HG03064 (cell line): ENCODE results near the gene ELAVL1.
"Not testable (repeated sequence)": the region's sequence is repeated elsewhere in the genome, so short reads cannot be mapped to it uniquely, and the experiment has no call there.

Experiments used
- ATAC-seq: cut with Tn5 transposase; IDR thresholded peaks from one replicate; pipeline ENCODE4 v1.9.1; 2021; ENCODE audit warnings: low read depth; ENCODE audit not compliant: unreplicated experiment

The ELAVL1 gene

GRCh38 chr19:7943444-7944176, 61.8 kb downstream of the ELAVL1 start, which contains the start of gene TIMM44:
Gene TIMM44 (minus strand): TSS chr19:7943666. CDS start chr19:7943651, 15 bp downstream.
- peak; percentile 93 for ATAC-seq

GRCh38 chr19:7942981-7943443, 62.4 kb downstream of the ELAVL1 start:
- ATAC-seq = no peak

GRCh38 chr19:7941895-7942596, 63.4 kb downstream of the ELAVL1 start:
- no peak for ATAC-seq

- ATAC-seq = no peak
Measured at GRCh38 chr19:7940841-7941240, 64.6 kb downstream of the ELAVL1 start.

DNA sequence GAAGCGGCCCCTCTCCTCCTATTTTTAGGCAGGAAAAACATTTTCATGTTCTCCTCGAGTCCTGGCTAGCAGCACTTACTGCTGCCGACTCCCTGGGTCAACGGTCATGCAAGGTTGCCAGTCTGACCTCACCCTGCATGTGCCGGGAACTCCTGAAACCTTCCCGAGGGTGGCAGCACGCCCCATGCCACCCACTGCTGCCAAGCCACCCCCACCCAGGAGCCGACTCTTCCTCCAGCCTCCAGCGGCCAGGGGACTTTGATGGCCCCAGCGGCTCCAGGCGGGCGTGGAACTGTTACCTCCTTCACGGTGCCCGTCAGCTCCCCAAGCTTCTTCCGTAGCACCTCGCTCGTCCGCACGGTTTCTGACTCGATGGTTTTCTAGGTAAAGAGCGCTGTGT, 70.7 kb downstream of the ELAVL1 start:
- ATAC-seq = no peak

- ATAC-seq = no peak
Measured at GRCh38 chr19:7933828-7934725, 71.4 kb downstream of the ELAVL1 start.

DNA sequence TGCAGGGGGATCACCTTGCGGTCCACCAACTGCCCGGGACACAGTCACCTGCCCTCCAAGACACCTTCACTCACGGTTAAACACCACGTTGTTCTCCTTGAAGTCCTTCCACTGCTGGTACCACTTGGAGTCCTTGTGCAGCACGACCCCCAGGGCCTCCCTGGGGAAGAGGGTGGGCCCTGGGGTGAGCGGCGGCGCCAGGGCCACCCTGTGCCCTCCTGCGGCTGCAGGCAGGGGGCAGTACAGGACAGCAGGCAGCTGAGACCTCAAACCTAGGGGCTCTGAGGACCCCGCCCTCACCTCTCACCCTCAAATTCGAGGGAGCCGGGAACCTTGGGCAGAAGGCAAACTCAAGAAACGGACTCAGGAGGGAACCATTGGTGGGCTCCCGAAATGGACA, 72.0 kb downstream of the ELAVL1 start:
- ATAC-seq = no peak

DNA sequence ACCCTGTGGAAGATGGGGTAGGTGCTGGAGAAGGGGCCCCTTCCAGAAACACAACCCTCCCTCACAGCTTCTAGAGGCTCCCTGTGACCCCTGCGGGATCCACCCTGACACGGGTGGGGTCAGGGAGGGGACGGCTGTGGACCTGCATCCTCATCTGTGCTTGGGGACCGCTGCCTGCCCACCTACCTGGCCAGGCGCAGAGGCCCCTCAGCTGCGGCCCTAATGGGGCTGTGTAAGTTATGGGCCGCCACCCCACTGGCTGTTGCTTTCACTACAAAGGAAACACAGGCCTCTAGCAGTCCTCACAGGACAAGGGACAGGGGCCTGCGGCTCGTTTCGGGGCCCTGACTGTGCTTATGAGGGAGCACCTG, 72.5 kb downstream of the ELAVL1 start:
- ATAC-seq = no peak

DNA sequence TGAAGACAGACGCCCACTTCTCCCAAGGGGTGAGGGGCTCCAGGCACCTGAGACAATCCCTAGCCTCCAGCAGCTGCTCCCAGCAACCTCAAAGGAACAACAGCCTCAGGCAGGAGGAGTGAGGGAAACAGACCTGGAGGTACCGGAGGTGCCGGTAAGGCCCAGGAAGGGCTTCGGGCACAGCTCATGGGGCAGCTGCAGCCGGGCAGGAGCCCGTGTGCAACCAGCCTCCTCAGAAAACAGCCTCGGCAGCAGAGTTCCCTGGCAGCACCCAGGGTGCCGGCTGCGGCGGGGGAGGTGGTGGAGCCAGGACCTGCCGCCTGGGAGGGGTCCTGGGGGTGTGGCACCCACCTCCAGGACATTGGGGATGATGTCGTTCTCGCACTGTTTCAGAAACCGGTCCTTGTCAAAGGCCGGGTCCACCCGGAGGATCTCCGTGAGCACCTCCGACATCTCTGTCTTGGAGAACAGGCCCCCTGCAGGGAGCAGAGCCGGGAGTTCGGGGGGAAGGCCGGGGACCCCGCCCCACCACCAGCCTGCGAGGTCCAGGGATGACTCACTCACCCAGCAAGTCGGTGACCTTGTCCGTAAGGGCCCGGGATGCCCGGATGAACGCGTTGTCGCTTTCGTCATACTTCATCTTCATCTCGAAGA, 73.0 kb downstream of the ELAVL1 start:
- ATAC-seq = no peak

DNA sequence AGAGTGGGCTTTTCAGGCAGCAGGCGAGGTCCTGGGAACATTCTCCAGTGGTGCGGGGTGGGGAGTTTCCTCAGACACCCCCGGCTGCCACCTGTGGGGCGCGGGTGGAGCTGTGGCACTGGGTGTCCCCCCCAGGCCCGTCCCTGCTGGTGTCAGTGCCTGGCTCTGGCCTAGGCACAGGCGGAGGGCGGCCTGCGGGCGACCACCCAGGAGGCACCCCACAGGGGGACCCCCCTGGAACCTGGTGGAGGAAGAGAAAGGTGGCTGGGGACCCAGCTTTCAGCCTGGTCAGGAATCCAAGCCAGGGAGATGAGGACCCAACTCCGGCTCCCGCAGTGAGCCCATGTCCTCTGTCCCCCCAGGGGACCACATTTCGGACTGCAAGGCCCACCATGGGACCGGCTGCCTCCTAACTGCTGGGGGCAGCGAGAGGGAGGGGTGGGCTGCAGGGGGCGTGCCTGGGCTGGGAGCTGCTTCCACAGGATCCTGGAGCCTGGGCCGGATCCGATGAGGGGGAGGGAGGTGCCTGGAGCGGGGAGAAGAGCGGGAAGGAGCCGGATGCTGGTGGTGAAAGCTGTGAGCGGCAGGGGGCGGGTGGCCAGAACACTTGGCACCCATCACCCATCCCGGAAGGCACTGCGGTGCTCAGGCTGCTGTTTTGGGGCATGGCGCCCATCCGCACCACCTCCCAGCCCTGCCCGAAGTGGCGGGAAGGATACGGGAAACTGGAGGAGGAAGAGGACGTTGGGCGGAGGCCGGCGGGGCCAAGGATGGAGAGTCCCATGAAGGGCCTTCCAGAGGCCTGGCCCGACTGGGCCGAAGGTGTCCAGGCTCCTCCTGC, 74.0 kb downstream of the ELAVL1 start:
- ATAC-seq = no peak

- ATAC-seq = no peak
Measured at GRCh38 chr19:7930765-7931164, 74.7 kb downstream of the ELAVL1 start.

GRCh38 chr19:7930030-7930429, 75.4 kb downstream of the ELAVL1 start:
- not testable (repeated sequence) for ATAC-seq

GRCh38 chr19:7928741-7929701, 76.4 kb downstream of the ELAVL1 start:
- no peak for ATAC-seq

DNA sequence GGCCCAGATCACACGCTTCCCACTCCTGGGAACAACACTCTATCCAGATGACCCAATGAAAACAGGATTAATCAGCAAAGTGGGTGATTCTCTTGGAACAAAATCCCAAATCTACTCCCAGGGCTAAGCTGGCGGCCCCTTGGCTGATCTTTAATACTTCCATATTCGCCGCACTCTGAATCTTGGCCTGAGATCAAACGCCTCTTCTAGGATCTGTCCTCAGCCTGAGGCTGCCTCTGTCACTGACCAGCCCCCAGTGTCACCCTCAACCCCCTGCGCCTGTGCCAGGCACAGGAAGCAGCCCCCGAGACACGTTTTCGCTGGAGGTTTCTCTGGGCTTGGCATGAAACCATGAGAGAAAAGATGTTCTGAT, 77.1 kb downstream of the ELAVL1 start:
- ATAC-seq = no peak

DNA sequence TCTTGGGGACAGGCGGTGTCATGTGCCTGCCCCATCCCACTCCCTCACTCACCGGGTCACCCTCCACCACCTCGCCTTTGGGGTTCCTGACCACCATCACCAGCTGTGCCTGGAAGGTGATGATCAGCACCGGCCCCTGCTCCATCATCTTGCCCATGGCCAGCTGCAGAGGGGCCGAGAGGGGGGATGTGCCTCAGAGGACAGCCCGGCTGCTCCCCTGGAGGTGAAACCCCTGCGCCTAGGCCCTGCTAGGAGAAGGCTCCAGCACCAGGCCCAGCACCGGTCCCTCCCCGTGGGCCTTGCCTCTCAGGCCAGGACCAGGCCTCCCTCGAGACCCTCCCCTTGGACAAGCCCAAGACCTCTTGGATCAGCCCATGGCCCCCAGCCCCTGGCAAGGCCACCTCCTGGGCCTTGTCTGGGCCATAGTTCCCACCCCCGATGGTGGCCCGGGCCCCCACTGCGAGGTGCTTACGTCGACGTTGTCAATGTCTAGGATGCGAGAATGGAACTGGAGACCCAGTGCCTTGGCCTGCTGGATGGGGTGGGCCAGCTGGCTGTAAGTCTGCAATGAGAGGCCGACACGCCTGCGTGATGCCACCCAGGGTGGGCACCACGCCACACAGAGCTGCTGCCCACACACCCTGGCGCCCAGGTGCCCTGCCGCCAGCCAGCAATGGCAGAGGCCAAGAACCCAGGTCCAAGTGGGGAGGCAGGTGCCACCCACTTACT, 77.7 kb downstream of the ELAVL1 start:
- ATAC-seq = no peak

DNA sequence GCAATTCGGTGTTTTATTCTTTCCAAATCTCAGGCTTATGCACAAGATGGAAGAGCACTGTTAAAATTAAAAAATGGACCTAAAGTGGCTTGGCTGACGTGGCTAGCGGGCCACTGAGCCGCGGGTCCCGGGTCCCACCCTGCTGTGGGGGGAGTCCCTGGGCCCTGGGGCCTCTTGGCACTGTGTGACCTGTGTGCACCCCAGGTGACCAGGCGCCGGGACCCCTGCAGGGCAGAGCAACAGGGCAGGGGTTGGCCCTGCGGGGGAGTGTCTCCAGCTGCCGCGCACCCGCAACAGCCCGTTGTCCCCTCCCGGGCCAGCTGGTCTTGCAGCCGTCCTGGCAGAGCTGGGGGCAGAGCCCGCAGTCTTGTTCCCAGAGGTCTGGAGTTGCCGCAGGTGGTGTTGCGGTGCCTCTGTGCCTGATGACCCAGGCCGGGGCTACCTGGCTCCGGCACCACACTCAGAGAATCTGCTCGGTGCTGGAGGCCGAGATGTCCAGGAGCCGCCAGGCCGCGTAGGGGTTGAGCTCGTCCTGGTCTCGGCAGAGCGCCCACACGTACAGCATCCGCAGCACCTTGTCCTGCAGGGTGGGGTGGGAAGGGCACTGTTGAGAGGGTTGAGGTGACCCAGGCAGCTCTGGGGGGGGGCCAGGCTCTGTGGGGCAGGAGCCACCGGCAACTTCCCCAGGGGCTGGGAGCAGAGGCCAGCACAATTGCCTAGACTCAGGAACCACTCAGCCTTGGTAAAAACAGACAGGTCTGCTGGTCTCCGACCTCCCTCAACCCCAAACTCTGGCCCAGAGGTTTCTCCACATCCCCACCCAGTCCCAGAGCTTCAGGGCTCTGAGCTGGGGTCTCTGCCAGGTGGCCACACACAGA, 78.5 kb downstream of the ELAVL1 start:
- no peak for ATAC-seq
